Activated CD8-positive, alpha-beta T cell treated with anti-CD3 and anti-CD28 coated beads for 36 hours (primary cell): ENCODE data around the gene BCAS1. TPM values are rescaled to one million over a fixed set of nuclear protein-coding genes. Genes with fewer than 3 reads are reported as not detected.

Experiments used
- ATAC-seq: fragments of 200-7000 bp; cut with Tn5 transposase; one replicate; pipeline ENCODE4 v1.10.0; 2021; ENCODE audit warnings: mild to moderate bottlenecking, moderate library complexity
- CTCF ChIA-PET: fragments of 350-600 bp; sonication (Branson Sonifier 250); formaldehyde crosslinking; loops from one replicate; lab custom pipeline; 2021; ENCODE audit warnings: antibody characterized with exemption; lab: Charles Lee
- POLR2A ChIA-PET: fragments of 350-600 bp; sonication (Branson Sonifier 250); formaldehyde crosslinking; loops from one replicate; lab custom pipeline; 2021; ENCODE audit warnings: antibody characterized with exemption; lab: Charles Lee
- DNase-seq: peaks from one replicate; pipeline ENCODE4 v3.0.0-alpha.2; 2020
- H3K27ac Mint-ChIP-seq: one replicate; pipeline ENCODE4 v1.8.0; 2021; ENCODE audit warnings: mild to moderate bottlenecking, mixed read lengths
- H3K27me3 Mint-ChIP-seq: one replicate; pipeline ENCODE4 v1.8.0; 2021; ENCODE audit warnings: mixed read lengths
- H3K36me3 Mint-ChIP-seq: one replicate; pipeline ENCODE4 v1.8.0; 2021; ENCODE audit warnings: low read depth, mixed read lengths
- H3K4me1 Mint-ChIP-seq: one replicate; pipeline ENCODE4 v1.8.0; 2021; ENCODE audit warnings: low read depth, mixed read lengths
- H3K4me3 Mint-ChIP-seq: one replicate; pipeline ENCODE4 v1.8.0; 2021; ENCODE audit warnings: mild to moderate bottlenecking, moderate library complexity, mixed read lengths
- H3K9me3 Mint-ChIP-seq: one replicate; pipeline ENCODE4 v1.8.0; 2021; ENCODE audit warnings: mixed read lengths
- intact Hi-C: fragments of 100-400 bp; cut with micrococcal nuclease; formaldehyde crosslinking; loops from one replicate; pipeline ENCODE4 v1.10.0; 2022
- total RNA-seq, 2 experiments: library from RNA; stranded (reverse); gene quantifications; one replicate each; pipeline ENCODE4 v1.2.3, GENCODE V29; 2021
- TF ChIP-seq, protein P1 (sequence below): fragments of 200-600 bp; IDR thresholded peaks from one replicate; pipeline ENCODE4 v1.8.0; 2022; ENCODE audit warnings: antibody characterized with exemption, mild to moderate bottlenecking

Gene BCAS1
- total RNA-seq, 2 experiments from 2014 or later, result 0.09 TPM; not detected in 1

DNA sequence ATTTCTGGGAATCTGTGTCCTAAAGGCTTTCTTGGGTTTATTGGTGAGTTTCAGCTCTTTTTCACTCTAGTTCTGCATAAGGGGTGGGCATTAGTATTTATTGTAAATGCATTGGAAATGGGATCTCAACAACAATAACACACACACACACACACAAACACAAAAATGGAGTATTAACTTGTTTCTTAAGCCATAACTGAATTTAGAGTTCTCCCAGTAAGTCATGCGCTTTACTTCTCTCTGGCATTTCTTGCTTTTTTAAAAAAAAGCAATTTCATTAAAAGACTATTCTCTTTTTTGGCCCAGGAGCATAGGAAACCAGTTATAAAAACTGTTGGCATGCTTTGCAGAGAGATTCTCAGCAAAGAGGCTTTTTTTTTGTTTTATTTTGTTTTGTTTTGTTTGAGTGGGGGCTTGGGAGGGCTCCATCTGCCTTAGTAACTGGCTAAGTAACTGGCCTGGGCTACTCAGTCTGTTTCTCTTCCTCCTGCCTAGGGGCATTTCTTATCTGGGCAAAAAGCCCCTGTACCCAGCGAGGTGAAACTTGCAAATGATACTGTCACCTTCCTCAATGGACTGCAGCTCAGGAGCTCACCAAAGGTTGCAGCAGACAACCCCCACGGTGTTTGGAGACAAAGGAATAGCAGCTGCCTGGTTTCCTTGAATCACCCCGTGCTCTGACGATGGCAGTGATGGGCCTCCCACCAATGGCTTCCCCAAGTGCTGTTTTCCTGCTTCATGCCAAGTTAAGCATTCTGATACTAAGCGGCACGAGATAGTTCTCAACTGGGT lies 128.5 kb downstream of the BCAS1 start:
- TF ChIP-seq, protein P1, sequence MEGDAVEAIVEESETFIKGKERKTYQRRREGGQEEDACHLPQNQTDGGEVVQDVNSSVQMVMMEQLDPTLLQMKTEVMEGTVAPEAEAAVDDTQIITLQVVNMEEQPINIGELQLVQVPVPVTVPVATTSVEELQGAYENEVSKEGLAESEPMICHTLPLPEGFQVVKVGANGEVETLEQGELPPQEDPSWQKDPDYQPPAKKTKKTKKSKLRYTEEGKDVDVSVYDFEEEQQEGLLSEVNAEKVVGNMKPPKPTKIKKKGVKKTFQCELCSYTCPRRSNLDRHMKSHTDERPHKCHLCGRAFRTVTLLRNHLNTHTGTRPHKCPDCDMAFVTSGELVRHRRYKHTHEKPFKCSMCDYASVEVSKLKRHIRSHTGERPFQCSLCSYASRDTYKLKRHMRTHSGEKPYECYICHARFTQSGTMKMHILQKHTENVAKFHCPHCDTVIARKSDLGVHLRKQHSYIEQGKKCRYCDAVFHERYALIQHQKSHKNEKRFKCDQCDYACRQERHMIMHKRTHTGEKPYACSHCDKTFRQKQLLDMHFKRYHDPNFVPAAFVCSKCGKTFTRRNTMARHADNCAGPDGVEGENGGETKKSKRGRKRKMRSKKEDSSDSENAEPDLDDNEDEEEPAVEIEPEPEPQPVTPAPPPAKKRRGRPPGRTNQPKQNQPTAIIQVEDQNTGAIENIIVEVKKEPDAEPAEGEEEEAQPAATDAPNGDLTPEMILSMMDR, result no peak
- DNase-seq (no peak), ATAC-seq (no peak)
- no peaks in the 10 kb centered on the region for H3K36me3 Mint-ChIP-seq
- CTCF ChIA-PET, result interaction anchor here (0.9 to 9.9 kb wide), 4 partner anchors 26 to 372 kb away, joined by 3 to 65 read pairs (median 4); no protein-coding TSS in a partner anchor
- POLR2A ChIA-PET, result no interaction called here
- no peaks in the 10 kb centered on the region for H3K9me3 Mint-ChIP-seq
- H3K4me3 Mint-ChIP-seq, result no peak overlapping the region
- peaks cover 31% of the 10 kb centered on the region for H3K4me1 Mint-ChIP-seq
- intact Hi-C loops, result loop anchor here (10.0 kb wide), 1 partner anchor 527 kb away; no protein-coding TSS in a partner anchor
- H3K27me3 Mint-ChIP-seq, result no peaks in the 10 kb centered on the region
- H3K27ac Mint-ChIP-seq, result no peak overlapping the region

DNA sequence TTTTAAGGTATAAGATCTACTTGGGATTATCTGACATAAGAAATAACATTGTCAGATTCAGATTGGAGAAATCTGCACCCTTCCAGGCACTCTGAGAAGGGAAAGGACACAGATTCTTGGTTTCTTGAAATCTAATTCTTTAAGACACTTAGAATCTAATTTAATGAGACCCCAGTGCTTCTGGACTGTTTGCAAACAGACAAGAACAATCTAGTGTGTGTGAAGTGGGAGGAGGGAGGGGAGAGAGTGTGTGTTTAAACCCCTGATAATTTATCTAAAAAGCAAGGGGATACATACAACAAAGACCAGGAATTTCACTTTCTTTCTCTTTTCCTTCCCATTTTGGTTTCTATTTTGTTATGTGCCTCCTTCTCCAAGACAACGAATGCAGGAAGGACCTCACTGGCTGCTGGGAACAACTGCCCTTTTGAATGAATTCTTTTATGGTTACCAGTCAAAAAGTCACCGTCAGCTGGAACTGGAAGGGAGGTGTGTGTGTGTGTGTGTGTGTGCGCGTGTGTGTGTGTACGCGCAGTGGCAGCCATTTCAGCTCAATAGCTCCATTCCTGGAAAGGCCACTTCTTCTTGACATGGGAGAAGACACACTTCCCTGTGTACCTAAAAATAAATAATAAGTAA lies 129.4 kb downstream of the BCAS1 start:
- no peak for ATAC-seq
- H3K36me3 Mint-ChIP-seq, result no peaks in the 10 kb centered on the region
- H3K27ac Mint-ChIP-seq, result no peak overlapping the region
- H3K4me3 Mint-ChIP-seq, result no peak overlapping the region
- peaks cover 33% of the 10 kb centered on the region for H3K4me1 Mint-ChIP-seq
- intact Hi-C loops, result loop anchor here (10.0 kb wide), 1 partner anchor 526 kb away; no protein-coding TSS in a partner anchor
- TF ChIP-seq, protein P1, result no peak
- H3K9me3 Mint-ChIP-seq, result no peaks in the 10 kb centered on the region
- CTCF ChIA-PET, result interaction anchor here (0.9 to 9.9 kb wide), 9 partner anchors 11 to 604 kb away, joined by 3 to 65 read pairs (median 5); no protein-coding TSS in a partner anchor
- POLR2A ChIA-PET, result no interaction called here
- H3K27me3 Mint-ChIP-seq, result no peaks in the 10 kb centered on the region
- no peak for DNase-seq

DNA sequence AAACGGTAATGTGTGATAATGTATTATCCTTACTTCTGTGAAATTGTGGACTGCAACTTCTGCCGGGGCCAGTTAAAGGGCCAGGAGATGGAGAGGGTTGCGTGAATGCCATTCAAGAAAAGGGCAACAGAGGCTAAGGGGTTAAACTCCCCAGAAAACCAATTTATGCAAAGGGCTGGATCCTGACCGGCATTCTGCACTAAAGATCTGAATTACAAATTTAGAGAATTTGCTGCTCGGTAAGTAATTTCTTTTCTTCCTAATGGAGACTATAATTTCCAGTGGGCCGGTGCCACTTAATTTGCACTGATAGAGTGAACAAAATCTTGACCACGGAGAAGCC lies 130.1 kb downstream of the BCAS1 start:
- intact Hi-C loops, result loop anchor here (10.0 kb wide), 1 partner anchor 526 kb away; no protein-coding TSS in a partner anchor
- no peak overlapping the region for H3K4me3 Mint-ChIP-seq
- H3K27ac Mint-ChIP-seq, result no peak overlapping the region
- DNase-seq (no peak), ATAC-seq (no peak)
- no peaks in the 10 kb centered on the region for H3K36me3 Mint-ChIP-seq
- ChIA-PET POLR2A (interaction anchor here (0.6 to 0.9 kb wide), 2 partner anchors 18 to 67 kb away, joined by 3 read pairs; no protein-coding TSS in a partner anchor), CTCF (interaction anchor here (0.8 to 9.9 kb wide), 42 partner anchors 8 to 603 kb away, joined by 3 to 65 read pairs (median 4); no protein-coding TSS in a partner anchor)
- TF ChIP-seq, protein P1, result no peak
- peaks cover 39% of the 10 kb centered on the region for H3K4me1 Mint-ChIP-seq
- H3K27me3 Mint-ChIP-seq, result no peaks in the 10 kb centered on the region
- no peaks in the 10 kb centered on the region for H3K9me3 Mint-ChIP-seq

DNA sequence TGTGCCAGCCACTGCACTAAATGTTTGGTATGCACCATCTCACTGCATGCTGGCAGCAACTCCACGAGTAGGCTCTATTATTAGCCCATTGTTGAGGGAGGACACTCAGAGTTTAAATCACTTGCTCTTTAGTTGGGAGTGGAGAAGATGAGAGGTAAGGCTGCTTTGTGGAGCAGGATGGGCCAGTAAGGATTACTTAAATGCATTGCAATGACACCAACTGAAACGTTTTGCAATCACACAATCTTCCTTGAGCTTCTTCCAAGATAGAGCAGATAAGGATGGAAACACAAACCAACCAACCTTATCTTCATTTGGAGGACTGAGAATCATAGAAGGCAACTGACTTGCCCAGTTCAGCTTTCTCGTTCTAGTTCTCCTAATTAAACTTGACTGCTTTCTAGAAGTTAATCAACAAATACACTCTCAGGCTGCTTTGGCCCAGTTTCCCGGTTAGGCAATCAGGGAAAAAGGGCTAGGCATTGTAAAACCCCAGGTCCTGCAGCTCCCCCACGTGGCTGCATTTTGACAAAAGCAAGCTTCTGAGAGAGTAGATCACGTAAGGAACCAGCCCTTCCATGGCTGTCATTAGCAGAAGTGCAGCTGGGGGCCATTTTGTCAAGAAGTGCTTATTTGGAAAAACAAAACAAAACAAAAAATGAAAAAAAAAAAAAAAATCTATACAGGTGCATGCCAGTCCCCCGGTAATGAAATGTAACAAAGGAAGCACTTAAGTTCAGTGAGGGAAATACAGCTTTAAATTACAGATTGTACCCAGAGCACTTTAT lies 130.6 kb downstream of the BCAS1 start:
- TF ChIP-seq, protein P1, result peak; percentile 85
- intact Hi-C loops, result loop anchor here (5.0 to 10.0 kb wide), 2 partner anchors 187 to 525 kb away; no protein-coding TSS in a partner anchor
- Mint-ChIP-seq H3K27ac (peak overlapping the region; percentile 22), H3K36me3 (no peaks in the 10 kb centered on the region), H3K9me3 (no peaks in the 10 kb centered on the region), H3K4me3 (no peak overlapping the region), H3K27me3 (no peaks in the 10 kb centered on the region), H3K4me1 (peaks cover 45% of the 10 kb centered on the region)
- peak; percentile 84 for ATAC-seq
- DNase-seq, result peak; percentile 92
- ChIA-PET POLR2A (interaction anchor here (0.5 to 1.4 kb wide), 5 partner anchors 18 to 1302 kb away, joined by 3 to 5 read pairs (median 3); no protein-coding TSS in a partner anchor), CTCF (interaction anchor here (0.7 to 9.9 kb wide), 47 partner anchors 8 to 602 kb away, joined by 3 to 65 read pairs (median 4); no protein-coding TSS in a partner anchor)
